ENCODE measurements around the gene LSAMP.

- TF ChIP-seq CTCF (IDR thresholded peaks at IDR 0.05) (no peak), POLR2A (IDR thresholded peaks at IDR 0.05) (no peak)
These were observed 343.2 kb downstream of the LSAMP start for GRCh38 chr3:116102037-116102436.

All from esophagus squamous epithelium (tissue), 4 donors.